HEK293 (cell line): ENCODE measurements around the gene CABP4.
"Not testable (repeated sequence)": the region's sequence is repeated elsewhere in the genome, so short reads cannot be mapped to it uniquely, and the experiment has no call there.

Source experiments
- CTCF ChIA-PET: fragments of 350-600 bp; formaldehyde crosslinking; extraction: SDS; loops from one replicate; lab custom pipeline; 2021; ENCODE audit warnings: antibody characterized with exemption; lab: Yijun Ruan, JAX
- POLR2A ChIA-PET: fragments of 300-600 bp; formaldehyde crosslinking; extraction: SDS; loops from one replicate; lab custom pipeline; 2020; ENCODE audit warnings: antibody characterized with exemption, inconsistent platforms; lab: Yijun Ruan, JAX
- H3K27ac ChIP-seq: fragments of 200-500 bp; sonication (Bioruptor generic); 2 replicates; pipeline ENCODE4 v1.5.1; 2014; ENCODE audit warnings: low read depth, low read length, control low read depth, inconsistent platforms; ENCODE audit errors: extremely low read depth
- H3K36me3 ChIP-seq, 2 experiments: fragments of 200-500 bp in 1 of 2; sonication (Bioruptor generic) in 1 of 2; 1 replicate in 1 of 2; 2 replicates in 1 of 2; pipeline ENCODE4 v1.5.1; 2014 to 2017; ENCODE audit warnings: inconsistent platforms in 2 of 2, low read length in 2 of 2; ENCODE audit not compliant: control insufficient read depth in 2 of 2, insufficient read depth in 1 of 2
- H3K4me1 ChIP-seq: fragments of 200-500 bp; sonication (Bioruptor generic); 2 replicates; pipeline ENCODE4 v1.5.1; 2014; ENCODE audit warnings: mild to moderate bottlenecking, low read length, inconsistent platforms; ENCODE audit not compliant: control insufficient read depth, insufficient read depth
- H3K4me3 ChIP-seq: 2 replicates; pipeline ENCODE4 v1.5.1; 2011; ENCODE audit warnings: low read depth, mild to moderate bottlenecking, control low read depth, low read length, moderate library complexity
- H3K9me3 ChIP-seq: fragments of 200-500 bp; sonication (Bioruptor generic); 2 replicates; pipeline ENCODE4 v1.5.1; 2014; ENCODE audit warnings: low read depth, low read length, inconsistent platforms; ENCODE audit not compliant: control insufficient read depth, insufficient read depth
- GLIS1 ChIP-seq: fragments of 450-650 bp; formaldehyde crosslinking; IDR thresholded peaks from 2 replicates; pipeline ENCODE4 v1.5.1; 2016; ENCODE audit warnings: missing biosample characterization, missing genetic modification characterization
- KLF1 ChIP-seq: fragments of 450-650 bp; formaldehyde crosslinking; IDR thresholded peaks from 2 replicates; pipeline ENCODE4 v1.5.1; 2016; ENCODE audit warnings: missing biosample characterization, missing genetic modification characterization
- SP2 ChIP-seq: fragments of 450-650 bp; formaldehyde crosslinking; IDR thresholded peaks from 2 replicates; pipeline ENCODE4 v1.5.1; 2016; ENCODE audit warnings: missing biosample characterization, missing genetic modification characterization
- SP3 ChIP-seq: fragments of 450-650 bp; formaldehyde crosslinking; IDR thresholded peaks from 2 replicates; pipeline ENCODE4 v1.5.1; 2016; ENCODE audit warnings: missing biosample characterization, missing genetic modification characterization
- WT1 ChIP-seq: fragments of 450-650 bp; formaldehyde crosslinking; IDR thresholded peaks from 2 replicates; pipeline ENCODE4 v1.5.1; 2016; ENCODE audit warnings: missing biosample characterization, missing genetic modification characterization
- ZBTB7A ChIP-seq: fragments of 450-650 bp; formaldehyde crosslinking; IDR thresholded peaks from 2 replicates; pipeline ENCODE4 v1.5.1; 2016; ENCODE audit warnings: low read depth, missing biosample characterization, missing genetic modification characterization
- ZNF140 ChIP-seq: fragments of 450-650 bp; formaldehyde crosslinking; IDR thresholded peaks from 2 replicates; pipeline ENCODE4 v1.5.1; 2016; ENCODE audit warnings: missing biosample characterization, missing genetic modification characterization
- ZNF37A ChIP-seq: fragments of 450-650 bp; IDR thresholded peaks from 2 replicates; pipeline ENCODE4 v1.5.1; 2018; ENCODE audit warnings: missing biosample characterization, missing genetic modification characterization
- ZNF423 ChIP-seq: fragments of 450-650 bp; formaldehyde crosslinking; IDR thresholded peaks from 2 replicates; pipeline ENCODE4 v1.5.1; 2016; ENCODE audit warnings: missing biosample characterization, missing genetic modification characterization
- ZNF426 ChIP-seq: fragments of 450-650 bp; formaldehyde crosslinking; IDR thresholded peaks from 2 replicates; pipeline ENCODE4 v1.5.1; 2017; ENCODE audit warnings: missing biosample characterization, missing genetic modification characterization, mild to moderate bottlenecking, inconsistent platforms, moderate library complexity
- ZNF629 ChIP-seq: fragments of 450-650 bp; formaldehyde crosslinking; IDR thresholded peaks from 2 replicates; pipeline ENCODE4 v1.5.1; 2017; ENCODE audit warnings: missing biosample characterization, missing genetic modification characterization
- ZNF792 ChIP-seq: fragments of 450-650 bp; formaldehyde crosslinking; IDR thresholded peaks from 2 replicates; pipeline ENCODE4 v1.5.1; 2016; ENCODE audit warnings: missing biosample characterization, missing genetic modification characterization
- TF ChIP-seq, protein P1 (sequence below): fragments of 450-650 bp; formaldehyde crosslinking; IDR thresholded peaks from 2 replicates; pipeline ENCODE4 v1.5.1; 2016; ENCODE audit warnings: missing biosample characterization, missing genetic modification characterization
- TF ChIP-seq, protein P2 (sequence below): fragments of 450-650 bp; formaldehyde crosslinking; IDR thresholded peaks from 2 replicates; pipeline ENCODE4 v1.5.1; 2017; ENCODE audit warnings: missing biosample characterization, missing genetic modification characterization
- TF ChIP-seq, protein P3 (sequence below): fragments of 450-650 bp; formaldehyde crosslinking; conservative IDR thresholded peaks from 2 replicates; pipeline ENCODE4 v1.5.1; 2016; ENCODE audit warnings: low read depth, missing biosample characterization, missing genetic modification characterization
- TF ChIP-seq, protein P4 (sequence below): fragments of 450-650 bp; formaldehyde crosslinking; IDR thresholded peaks from 2 replicates; pipeline ENCODE4 v1.5.1; 2016; ENCODE audit warnings: missing biosample characterization, missing genetic modification characterization

CABP4 gene

DNA sequence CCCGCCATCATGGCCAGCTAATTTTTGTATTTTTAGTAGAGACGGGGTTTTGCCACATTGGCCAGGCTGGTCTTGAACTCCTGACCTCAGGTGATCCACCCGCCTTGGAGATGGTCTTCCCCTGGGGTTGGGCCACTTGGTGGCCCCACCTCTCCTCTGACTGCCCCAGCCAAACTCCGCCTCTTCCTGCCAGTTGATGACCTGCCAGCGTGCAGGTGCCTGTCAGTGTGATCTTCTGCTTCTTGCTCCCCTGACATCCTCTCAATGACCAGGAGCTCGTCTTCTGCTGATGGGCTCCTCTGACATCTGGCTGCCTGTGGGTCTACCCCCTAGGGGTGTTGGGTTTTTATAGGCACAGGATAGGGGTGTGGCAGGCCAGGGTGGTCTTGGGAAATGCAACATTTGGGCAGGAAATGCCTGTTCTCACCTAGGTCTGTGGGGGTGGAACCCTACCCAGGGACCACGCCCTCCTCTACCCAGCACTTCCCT lies 30.8 kb downstream of the CABP4 start:
- H3K36me3 ChIP-seq: peaks cover 0 to 41% of the 10 kb centered on the region in 2 experiments; a peak in 2 of 3 replicates
- H3K4me1 ChIP-seq, H3K9me3 ChIP-seq, H3K27ac ChIP-seq, H3K4me3 ChIP-seq: not testable (repeated sequence)
- POLR2A ChIA-PET: interaction anchor here (0.7 to 1.7 kb wide), 2 partner anchors 17 to 85 kb away, joined by 3 to 4 read pairs; partner anchors contain the start of gene PPP1CA
- CTCF ChIA-PET: interaction anchor here (0.6 to 0.7 kb wide), 3 partner anchors 18 to 181 kb away, joined by 3 to 6 read pairs (median 3); no protein-coding TSS in a partner anchor
- TF ChIP-seq SP2 (tag by site-specific recombination) (peak; percentile 21), SP3 (tag by site-specific recombination) (peak; percentile 23; the same call in 1 of the 2 replicates), GLIS1 (tag by site-specific recombination) (peak; percentile 75), KLF1 (tag by site-specific recombination) (peak; percentile 51)
- TF ChIP-seq, protein P1, sequence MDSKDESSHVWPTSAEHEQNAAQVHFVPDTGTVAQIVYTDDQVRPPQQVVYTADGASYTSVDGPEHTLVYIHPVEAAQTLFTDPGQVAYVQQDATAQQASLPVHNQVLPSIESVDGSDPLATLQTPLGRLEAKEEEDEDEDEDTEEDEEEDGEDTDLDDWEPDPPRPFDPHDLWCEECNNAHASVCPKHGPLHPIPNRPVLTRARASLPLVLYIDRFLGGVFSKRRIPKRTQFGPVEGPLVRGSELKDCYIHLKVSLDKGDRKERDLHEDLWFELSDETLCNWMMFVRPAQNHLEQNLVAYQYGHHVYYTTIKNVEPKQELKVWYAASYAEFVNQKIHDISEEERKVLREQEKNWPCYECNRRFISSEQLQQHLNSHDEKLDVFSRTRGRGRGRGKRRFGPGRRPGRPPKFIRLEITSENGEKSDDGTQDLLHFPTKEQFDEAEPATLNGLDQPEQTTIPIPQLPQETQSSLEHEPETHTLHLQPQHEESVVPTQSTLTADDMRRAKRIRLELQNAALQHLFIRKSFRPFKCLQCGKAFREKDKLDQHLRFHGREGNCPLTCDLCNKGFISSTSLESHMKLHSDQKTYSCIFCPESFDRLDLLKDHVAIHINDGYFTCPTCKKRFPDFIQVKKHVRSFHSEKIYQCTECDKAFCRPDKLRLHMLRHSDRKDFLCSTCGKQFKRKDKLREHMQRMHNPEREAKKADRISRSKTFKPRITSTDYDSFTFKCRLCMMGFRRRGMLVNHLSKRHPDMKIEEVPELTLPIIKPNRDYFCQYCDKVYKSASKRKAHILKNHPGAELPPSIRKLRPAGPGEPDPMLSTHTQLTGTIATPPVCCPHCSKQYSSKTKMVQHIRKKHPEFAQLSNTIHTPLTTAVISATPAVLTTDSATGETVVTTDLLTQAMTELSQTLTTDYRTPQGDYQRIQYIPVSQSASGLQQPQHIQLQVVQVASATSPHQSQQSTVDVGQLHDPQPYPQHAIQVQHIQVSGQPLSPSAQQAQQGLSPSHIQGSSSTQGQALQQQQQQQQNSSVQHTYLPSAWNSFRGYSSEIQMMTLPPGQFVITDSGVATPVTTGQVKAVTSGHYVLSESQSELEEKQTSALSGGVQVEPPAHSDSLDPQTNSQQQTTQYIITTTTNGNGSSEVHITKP: peak; percentile 56; the same call in 1 of the 2 replicates

DNA sequence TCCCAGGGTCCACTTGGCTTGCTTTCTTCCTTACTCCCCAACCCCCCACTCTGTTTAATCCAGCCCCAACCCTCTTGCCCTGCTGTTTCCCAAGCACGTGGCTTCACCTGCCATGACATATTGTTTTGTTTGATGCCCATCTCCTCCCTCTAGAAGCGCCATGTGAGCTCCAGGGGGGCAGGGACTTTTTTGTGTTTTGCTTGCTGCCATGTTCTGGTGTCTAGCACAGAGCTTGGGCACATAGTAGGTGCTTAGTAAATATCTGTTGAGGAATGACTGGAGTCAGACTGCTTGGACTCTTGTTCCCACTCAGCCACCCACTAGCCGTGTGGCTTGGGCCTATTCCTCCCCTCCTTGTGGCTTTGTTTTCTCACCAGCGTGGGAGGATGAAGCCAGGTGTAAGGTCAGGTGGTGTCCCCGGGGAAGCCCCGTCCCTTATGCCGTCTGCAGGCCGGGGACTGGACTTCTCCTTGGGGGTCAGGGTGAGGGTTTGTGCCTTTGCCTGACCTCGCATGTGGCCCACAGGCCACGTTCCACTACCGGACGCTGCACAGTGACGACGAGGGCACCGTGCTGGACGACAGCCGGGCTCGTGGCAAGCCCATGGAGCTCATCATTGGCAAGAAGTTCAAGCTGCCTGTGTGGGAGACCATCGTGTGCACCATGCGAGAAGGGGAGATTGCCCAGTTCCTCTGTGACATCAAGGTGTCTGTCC lies 31.5 kb downstream of the CABP4 start:
- Histone ChIP-seq H3K4me1 (no peaks in the 10 kb centered on the region), H3K27ac (no peak overlapping the region), H3K9me3 (no peaks in the 10 kb centered on the region), H3K36me3 (peaks cover 0 to 48% of the 10 kb centered on the region in 2 experiments; a peak in 2 of 3 replicates), H3K4me3 (no peak overlapping the region)
- CTCF ChIA-PET: no interaction called here
- POLR2A ChIA-PET: interaction anchor here (0.7 to 1.7 kb wide), 2 partner anchors 18 to 85 kb away, joined by 3 to 4 read pairs; partner anchors contain the start of gene PPP1CA
- TF ChIP-seq WT1 (tag by site-specific recombination): no peak
- TF ChIP-seq ZNF37A (tag by site-specific recombination): no peak
- no peak for TF ChIP-seq ZNF426
- no peak for TF ChIP-seq ZNF629 (tag by site-specific recombination)
- TF ChIP-seq ZNF140 (tag by site-specific recombination): no peak
- no peak for TF ChIP-seq ZNF423
- TF ChIP-seq ZNF792 (tag by site-specific recombination): no peak

DNA sequence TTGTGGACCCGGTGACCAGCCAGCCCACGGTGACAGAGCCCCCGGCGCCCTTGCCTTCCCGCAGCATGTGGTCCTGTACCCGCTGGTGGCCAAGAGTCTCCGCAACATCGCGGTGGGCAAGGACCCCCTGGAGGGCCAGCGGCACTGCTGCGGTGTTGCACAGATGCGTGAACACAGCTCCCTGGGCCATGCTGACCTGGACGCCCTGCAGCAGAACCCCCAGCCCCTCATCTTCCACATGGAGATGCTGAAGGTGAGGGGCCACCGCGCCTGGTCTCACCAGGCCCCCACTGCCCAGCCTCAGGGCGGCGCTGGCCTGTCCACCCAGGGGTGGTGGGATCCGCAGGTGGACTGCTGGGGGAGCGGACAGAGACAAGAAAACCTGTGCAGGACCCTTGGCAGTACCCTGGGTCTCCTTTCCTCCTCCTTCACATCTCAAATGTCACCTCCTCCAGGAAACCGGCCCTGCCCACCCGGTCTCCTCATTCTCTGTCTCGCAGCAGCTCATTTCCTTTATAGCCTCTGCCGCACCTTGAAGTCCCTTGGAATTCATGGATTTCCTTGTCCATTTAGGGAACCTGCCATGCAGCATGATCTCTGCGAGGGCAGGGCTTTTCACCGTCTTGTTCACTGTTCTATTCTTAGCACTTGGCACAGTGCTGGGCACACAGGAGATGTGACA lies 34.2 kb downstream of the CABP4 start:
- CTCF ChIA-PET: interaction anchor here (0.5 to 1.2 kb wide), 2 partner anchors 124 to 227 kb away, joined by 3 to 5 read pairs; no protein-coding TSS in a partner anchor
- peaks cover 0 to 69% of the 10 kb centered on the region in 2 experiments; a peak in 2 of 3 replicates for H3K36me3 ChIP-seq
- H3K4me1 ChIP-seq: no peaks in the 10 kb centered on the region
- no peaks in the 10 kb centered on the region for H3K9me3 ChIP-seq
- H3K4me3 ChIP-seq: no peak overlapping the region
- H3K27ac ChIP-seq: no peak overlapping the region
- POLR2A ChIA-PET: no interaction called here
- TF ChIP-seq, protein P2, sequence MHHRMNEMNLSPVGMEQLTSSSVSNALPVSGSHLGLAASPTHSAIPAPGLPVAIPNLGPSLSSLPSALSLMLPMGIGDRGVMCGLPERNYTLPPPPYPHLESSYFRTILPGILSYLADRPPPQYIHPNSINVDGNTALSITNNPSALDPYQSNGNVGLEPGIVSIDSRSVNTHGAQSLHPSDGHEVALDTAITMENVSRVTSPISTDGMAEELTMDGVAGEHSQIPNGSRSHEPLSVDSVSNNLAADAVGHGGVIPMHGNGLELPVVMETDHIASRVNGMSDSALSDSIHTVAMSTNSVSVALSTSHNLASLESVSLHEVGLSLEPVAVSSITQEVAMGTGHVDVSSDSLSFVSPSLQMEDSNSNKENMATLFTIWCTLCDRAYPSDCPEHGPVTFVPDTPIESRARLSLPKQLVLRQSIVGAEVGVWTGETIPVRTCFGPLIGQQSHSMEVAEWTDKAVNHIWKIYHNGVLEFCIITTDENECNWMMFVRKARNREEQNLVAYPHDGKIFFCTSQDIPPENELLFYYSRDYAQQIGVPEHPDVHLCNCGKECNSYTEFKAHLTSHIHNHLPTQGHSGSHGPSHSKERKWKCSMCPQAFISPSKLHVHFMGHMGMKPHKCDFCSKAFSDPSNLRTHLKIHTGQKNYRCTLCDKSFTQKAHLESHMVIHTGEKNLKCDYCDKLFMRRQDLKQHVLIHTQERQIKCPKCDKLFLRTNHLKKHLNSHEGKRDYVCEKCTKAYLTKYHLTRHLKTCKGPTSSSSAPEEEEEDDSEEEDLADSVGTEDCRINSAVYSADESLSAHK (tag by site-specific recombination): no peak
- TF ChIP-seq, protein P3, sequence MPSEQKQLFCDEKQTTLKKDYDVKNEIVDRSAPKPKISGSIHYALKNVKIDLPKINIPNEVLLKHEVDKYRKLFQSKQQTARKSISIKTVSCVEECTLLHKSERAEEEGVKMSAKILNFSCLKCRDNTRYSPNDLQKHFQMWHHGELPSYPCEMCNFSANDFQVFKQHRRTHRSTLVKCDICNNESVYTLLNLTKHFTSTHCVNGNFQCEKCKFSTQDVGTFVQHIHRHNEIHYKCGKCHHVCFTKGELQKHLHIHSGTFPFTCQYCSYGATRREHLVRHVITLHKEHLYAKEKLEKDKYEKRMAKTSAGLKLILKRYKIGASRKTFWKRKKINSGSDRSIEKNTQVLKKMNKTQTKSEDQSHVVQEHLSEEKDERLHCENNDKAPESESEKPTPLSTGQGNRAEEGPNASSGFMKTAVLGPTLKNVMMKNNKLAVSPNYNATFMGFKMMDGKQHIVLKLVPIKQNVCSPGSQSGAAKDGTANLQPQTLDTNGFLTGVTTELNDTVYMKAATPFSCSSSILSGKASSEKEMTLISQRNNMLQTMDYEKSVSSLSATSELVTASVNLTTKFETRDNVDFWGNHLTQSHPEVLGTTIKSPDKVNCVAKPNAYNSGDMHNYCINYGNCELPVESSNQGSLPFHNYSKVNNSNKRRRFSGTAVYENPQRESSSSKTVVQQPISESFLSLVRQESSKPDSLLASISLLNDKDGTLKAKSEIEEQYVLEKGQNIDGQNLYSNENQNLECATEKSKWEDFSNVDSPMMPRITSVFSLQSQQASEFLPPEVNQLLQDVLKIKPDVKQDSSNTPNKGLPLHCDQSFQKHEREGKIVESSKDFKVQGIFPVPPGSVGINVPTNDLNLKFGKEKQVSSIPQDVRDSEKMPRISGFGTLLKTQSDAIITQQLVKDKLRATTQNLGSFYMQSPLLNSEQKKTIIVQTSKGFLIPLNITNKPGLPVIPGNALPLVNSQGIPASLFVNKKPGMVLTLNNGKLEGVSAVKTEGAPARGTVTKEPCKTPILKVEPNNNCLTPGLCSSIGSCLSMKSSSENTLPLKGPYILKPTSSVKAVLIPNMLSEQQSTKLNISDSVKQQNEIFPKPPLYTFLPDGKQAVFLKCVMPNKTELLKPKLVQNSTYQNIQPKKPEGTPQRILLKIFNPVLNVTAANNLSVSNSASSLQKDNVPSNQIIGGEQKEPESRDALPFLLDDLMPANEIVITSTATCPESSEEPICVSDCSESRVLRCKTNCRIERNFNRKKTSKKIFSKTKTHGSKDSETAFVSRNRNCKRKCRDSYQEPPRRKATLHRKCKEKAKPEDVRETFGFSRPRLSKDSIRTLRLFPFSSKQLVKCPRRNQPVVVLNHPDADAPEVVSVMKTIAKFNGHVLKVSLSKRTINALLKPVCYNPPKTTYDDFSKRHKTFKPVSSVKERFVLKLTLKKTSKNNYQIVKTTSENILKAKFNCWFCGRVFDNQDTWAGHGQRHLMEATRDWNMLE: no peak
- TF ChIP-seq, protein P4, sequence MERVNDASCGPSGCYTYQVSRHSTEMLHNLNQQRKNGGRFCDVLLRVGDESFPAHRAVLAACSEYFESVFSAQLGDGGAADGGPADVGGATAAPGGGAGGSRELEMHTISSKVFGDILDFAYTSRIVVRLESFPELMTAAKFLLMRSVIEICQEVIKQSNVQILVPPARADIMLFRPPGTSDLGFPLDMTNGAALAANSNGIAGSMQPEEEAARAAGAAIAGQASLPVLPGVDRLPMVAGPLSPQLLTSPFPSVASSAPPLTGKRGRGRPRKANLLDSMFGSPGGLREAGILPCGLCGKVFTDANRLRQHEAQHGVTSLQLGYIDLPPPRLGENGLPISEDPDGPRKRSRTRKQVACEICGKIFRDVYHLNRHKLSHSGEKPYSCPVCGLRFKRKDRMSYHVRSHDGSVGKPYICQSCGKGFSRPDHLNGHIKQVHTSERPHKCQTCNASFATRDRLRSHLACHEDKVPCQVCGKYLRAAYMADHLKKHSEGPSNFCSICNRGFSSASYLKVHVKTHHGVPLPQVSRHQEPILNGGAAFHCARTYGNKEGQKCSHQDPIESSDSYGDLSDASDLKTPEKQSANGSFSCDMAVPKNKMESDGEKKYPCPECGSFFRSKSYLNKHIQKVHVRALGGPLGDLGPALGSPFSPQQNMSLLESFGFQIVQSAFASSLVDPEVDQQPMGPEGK: no peak
- TF ChIP-seq ZBTB7A (tag by site-specific recombination): no peak
